Fibroblast of mammary gland (primary cell): ENCODE measurements around the gene MPC2.

Source experiments
- DNase-seq: peaks from one replicate; pipeline ENCODE4 v3.0.0-alpha.2; 2010; ENCODE audit warnings: low read depth
- H3K4me3 ChIP-seq: 2 replicates; pipeline ENCODE4 v1.5.1; 2011; ENCODE audit warnings: low read depth, mild to moderate bottlenecking, low read length, moderate library complexity; ENCODE audit not compliant: control insufficient read depth
- CTCF ChIP-seq: conservative IDR thresholded peaks from 2 replicates; pipeline ENCODE4 v1.5.1; 2011; ENCODE audit warnings: low read depth, low read length, inconsistent platforms; ENCODE audit not compliant: control insufficient read depth, insufficient read depth

The MPC2 gene

DNA sequence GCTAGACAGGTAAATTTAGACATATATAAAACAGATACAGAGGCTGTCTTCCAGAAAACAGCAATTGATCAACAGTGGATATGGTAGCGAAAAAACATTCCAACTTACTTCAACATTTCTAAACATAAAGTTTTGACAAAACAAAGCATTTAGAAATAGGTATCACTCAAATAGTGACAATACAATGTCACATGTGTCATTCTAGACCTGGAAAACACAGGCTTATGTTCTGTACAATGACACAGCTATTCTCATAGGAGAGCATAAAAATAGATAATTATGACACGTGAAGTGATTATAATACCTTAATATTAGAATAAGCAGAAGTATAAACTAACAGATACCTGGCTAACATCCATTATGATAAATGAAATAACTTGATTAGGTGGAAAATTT, 8.4 kb downstream of the MPC2 start:
- no peak overlapping the region for H3K4me3 ChIP-seq
- no peak for TF ChIP-seq CTCF
- no peak for DNase-seq

- no peak overlapping the region for H3K4me3 ChIP-seq
- no peak for TF ChIP-seq CTCF
- no peak for DNase-seq
Measured at GRCh38 chr1:167927046-167927754, 9.7 kb downstream of the MPC2 start.

- TF ChIP-seq CTCF, result no peak
- no peak for DNase-seq
Measured at GRCh38 chr1:167926486-167926997, 10.3 kb downstream of the MPC2 start.

GRCh38 chr1:167924543-167925231, 12.2 kb downstream of the MPC2 start:
- no peak for TF ChIP-seq CTCF

More at GRCh38 chr1:167926486-167926997, 10.3 kb downstream of the MPC2 start:
- no peak overlapping the region for H3K4me3 ChIP-seq

GRCh38 chr1:167924102-167924501, 12.8 kb downstream of the MPC2 start:
- no peak for DNase-seq
- no peak overlapping the region for H3K4me3 ChIP-seq
- TF ChIP-seq CTCF, result no peak

More at GRCh38 chr1:167924543-167925231, 12.2 kb downstream of the MPC2 start:
- DNase-seq, result no peak
- H3K4me3 ChIP-seq, result no peak overlapping the region

DNA sequence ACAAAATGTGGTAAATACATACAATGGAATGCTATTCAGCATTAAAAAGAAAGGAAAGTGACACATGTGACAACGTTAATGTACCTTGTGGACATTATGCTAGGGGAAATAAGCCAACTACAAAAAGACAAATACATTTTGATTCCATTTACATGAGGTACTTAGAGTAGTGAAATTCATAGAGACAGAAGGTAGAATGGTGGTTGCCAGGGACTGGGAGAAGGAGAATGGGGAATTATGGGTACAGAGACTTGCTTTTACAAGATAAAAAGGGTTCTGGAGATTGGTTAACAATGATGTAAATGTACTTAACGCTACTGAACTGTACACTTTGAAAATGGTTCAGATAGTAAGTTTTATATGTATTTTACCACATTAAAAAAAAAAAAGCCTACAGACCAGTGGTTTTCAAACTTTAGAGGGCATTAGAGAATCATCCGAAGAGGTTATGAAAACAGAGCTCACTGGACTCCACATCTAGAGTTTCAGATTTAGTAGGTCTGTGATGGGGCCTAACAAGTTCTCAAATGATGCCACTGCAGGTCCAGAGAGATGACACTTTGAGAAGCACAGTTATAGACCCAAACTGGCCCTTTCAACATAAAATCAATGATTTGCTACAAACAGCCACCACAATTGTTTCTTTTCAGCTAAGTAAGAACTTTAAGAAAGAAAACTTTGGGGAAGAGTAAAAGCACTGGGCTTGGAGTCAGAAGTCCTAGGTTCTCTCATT, 13.4 kb downstream of the MPC2 start:
- H3K4me3 ChIP-seq, result no peak overlapping the region
- DNase-seq, result no peak
- no peak for TF ChIP-seq CTCF
